Measurements from ENCODE around the gene ATF6. TPM values are rescaled to one million over a fixed set of nuclear protein-coding genes. Genes with fewer than 3 reads are reported as not detected.

The ATF6 gene
- total RNA-seq, 2 donors from 2014 or later: 17.9 to 19.9 TPM

- TF ChIP-seq, protein P1, sequence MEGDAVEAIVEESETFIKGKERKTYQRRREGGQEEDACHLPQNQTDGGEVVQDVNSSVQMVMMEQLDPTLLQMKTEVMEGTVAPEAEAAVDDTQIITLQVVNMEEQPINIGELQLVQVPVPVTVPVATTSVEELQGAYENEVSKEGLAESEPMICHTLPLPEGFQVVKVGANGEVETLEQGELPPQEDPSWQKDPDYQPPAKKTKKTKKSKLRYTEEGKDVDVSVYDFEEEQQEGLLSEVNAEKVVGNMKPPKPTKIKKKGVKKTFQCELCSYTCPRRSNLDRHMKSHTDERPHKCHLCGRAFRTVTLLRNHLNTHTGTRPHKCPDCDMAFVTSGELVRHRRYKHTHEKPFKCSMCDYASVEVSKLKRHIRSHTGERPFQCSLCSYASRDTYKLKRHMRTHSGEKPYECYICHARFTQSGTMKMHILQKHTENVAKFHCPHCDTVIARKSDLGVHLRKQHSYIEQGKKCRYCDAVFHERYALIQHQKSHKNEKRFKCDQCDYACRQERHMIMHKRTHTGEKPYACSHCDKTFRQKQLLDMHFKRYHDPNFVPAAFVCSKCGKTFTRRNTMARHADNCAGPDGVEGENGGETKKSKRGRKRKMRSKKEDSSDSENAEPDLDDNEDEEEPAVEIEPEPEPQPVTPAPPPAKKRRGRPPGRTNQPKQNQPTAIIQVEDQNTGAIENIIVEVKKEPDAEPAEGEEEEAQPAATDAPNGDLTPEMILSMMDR (IDR thresholded peaks at IDR 0.05): no peak
- peaks cover 11% of the 10 kb centered on the region for H3K36me3 ChIP-seq
- H3K27ac ChIP-seq: no peak overlapping the region
- H3K4me1 ChIP-seq: peaks cover 0 to 6% of the 10 kb centered on the region in 2 donors
- no peak for DNase-seq (ENCODE audit: low spot score)
- no peaks in the 10 kb centered on the region for H3K27me3 ChIP-seq
- H3K4me3 ChIP-seq: no peak overlapping the region
- H3K9me3 ChIP-seq: no peaks in the 10 kb centered on the region
These were observed 148.5 kb downstream of the ATF6 start for GRCh38 chr1:161914595-161914994.

- Histone ChIP-seq H3K4me3 (no peak overlapping the region), H3K36me3 (peaks cover 11% of the 10 kb centered on the region), H3K4me1 (peaks cover 0 to 4% of the 10 kb centered on the region in 2 donors), H3K9me3 (no peaks in the 10 kb centered on the region), H3K27me3 (no peaks in the 10 kb centered on the region), H3K27ac (no peak overlapping the region)
- TF ChIP-seq, protein P1 (IDR thresholded peaks at IDR 0.05): no peak
- DNase-seq (ENCODE audit: low spot score): no peak
These were observed 149.0 kb downstream of the ATF6 start for GRCh38 chr1:161915051-161915503.

DNA sequence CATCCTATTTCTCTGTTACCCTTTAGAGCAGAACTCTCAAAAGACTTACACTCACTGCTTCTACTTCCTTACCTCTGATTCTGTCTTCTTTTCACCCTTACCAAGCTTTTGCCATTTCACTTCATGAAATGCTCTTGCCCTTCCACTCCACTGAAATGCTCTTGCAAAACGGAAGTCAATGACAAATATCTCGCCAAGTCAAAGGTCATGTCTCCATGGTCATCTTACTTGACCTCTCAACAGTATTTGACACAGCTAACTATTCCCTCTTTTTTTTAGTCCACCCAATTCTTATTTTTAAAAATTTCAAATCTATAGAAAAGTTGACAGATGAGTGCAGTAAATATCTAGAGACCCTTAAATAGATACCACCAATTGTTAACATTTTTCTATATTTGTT, 149.9 kb downstream of the ATF6 start:
- Histone ChIP-seq H3K4me3 (no peak overlapping the region), H3K9me3 (no peaks in the 10 kb centered on the region), H3K27ac (no peak overlapping the region), H3K36me3 (peaks cover 11% of the 10 kb centered on the region), H3K4me1 (no peaks in the 10 kb centered on the region), H3K27me3 (no peaks in the 10 kb centered on the region)
- no peak for DNase-seq (ENCODE audit: low spot score)
- TF ChIP-seq, protein P1 (IDR thresholded peaks at IDR 0.05): no peak

- TF ChIP-seq, protein P1 (IDR thresholded peaks at IDR 0.05): no peak
- H3K27me3 ChIP-seq: no peaks in the 10 kb centered on the region
- peaks cover 9% of the 10 kb centered on the region for H3K36me3 ChIP-seq
- no peaks in the 10 kb centered on the region for H3K9me3 ChIP-seq
- H3K4me3 ChIP-seq: no peak overlapping the region
- no peaks in the 10 kb centered on the region for H3K4me1 ChIP-seq
- DNase-seq (ENCODE audit: low spot score): no peak
- no peak overlapping the region for H3K27ac ChIP-seq
These were observed 153.1 kb downstream of the ATF6 start for GRCh38 chr1:161919229-161919628.

- H3K27me3 ChIP-seq: no peaks in the 10 kb centered on the region
- TF ChIP-seq, protein P1 (IDR thresholded peaks at IDR 0.05): no peak
- H3K36me3 ChIP-seq: no peaks in the 10 kb centered on the region
- no peaks in the 10 kb centered on the region for H3K4me1 ChIP-seq
- no peak for DNase-seq (ENCODE audit: low spot score)
- no peak overlapping the region for H3K27ac ChIP-seq
- no peaks in the 10 kb centered on the region for H3K9me3 ChIP-seq
- H3K4me3 ChIP-seq: no peak overlapping the region
These were observed 155.4 kb downstream of the ATF6 start for GRCh38 chr1:161921491-161921890.

DNA sequence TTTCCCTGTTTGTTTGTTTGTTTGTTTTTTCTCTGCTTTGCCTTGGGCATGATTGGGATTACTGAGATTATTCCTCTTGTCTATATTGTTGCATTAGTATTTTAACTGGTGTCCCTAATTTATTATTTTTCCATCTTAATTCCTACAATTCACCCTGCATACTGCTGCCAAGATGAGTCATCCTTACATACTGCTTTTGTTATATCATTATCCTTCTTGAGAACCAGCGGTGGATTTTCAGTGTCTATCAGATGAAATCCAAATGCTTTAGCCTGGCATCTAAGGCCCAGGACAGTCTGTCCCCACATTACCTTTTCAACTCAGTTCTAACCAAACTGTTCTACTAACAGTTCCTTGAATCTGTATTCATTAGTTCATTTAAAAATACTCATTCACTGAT, 155.9 kb downstream of the ATF6 start:
- Histone ChIP-seq H3K27ac (no peak overlapping the region), H3K4me3 (no peak overlapping the region), H3K27me3 (no peaks in the 10 kb centered on the region), H3K36me3 (no peaks in the 10 kb centered on the region), H3K4me1 (no peaks in the 10 kb centered on the region), H3K9me3 (no peaks in the 10 kb centered on the region)
- TF ChIP-seq, protein P1 (IDR thresholded peaks at IDR 0.05): no peak
- DNase-seq (ENCODE audit: low spot score): no peak

Data from right atrium auricular region (tissue), 2 donors.